Measurements from ENCODE around the gene NR0B2.

The NR0B2 gene

GRCh38 chr1:26956321-26956720 lies 42.5 kb upstream of the NR0B2 start:
- no peak for DNase-seq (ENCODE audit: low read depth in 2 of 2)
- no peak for TF ChIP-seq CTCF (IDR thresholded peaks at IDR 0.05; ENCODE audit: low read depth, low read length)
- no peak overlapping the region for H3K4me3 ChIP-seq (replicated peaks in 1 of 2; ENCODE audit: low read depth in 2 of 2, low read length in 2 of 2)

GRCh38 chr1:26953374-26953773 lies 39.6 kb upstream of the NR0B2 start:
- no peak overlapping the region for H3K4me3 ChIP-seq (replicated peaks in 1 of 2; ENCODE audit: low read depth in 2 of 2, low read length in 2 of 2)
- TF ChIP-seq CTCF (IDR thresholded peaks at IDR 0.05; ENCODE audit: low read depth, low read length): no peak
- DNase-seq (ENCODE audit: low read depth in 2 of 2): no peak

- no peak overlapping the region for H3K4me3 ChIP-seq (replicated peaks in 1 of 2; ENCODE audit: low read depth in 2 of 2, low read length in 2 of 2)
- DNase-seq (ENCODE audit: low read depth in 2 of 2): no peak
- no peak for TF ChIP-seq CTCF (IDR thresholded peaks at IDR 0.05; ENCODE audit: low read depth, low read length)
Observed at GRCh38 chr1:26951821-26952497, 38.2 kb upstream of the NR0B2 start.

GRCh38 chr1:26951216-26951615 lies 37.4 kb upstream of the NR0B2 start:
- no peak for DNase-seq (ENCODE audit: low read depth in 2 of 2)
- H3K4me3 ChIP-seq (replicated peaks in 1 of 2; ENCODE audit: low read depth in 2 of 2, low read length in 2 of 2): no peak overlapping the region
- TF ChIP-seq CTCF (IDR thresholded peaks at IDR 0.05; ENCODE audit: low read depth, low read length): no peak

GRCh38 chr1:26950602-26951001 lies 36.8 kb upstream of the NR0B2 start:
- H3K4me3 ChIP-seq (replicated peaks in 1 of 2; ENCODE audit: low read depth in 2 of 2, low read length in 2 of 2): no peak overlapping the region
- TF ChIP-seq CTCF (IDR thresholded peaks at IDR 0.05; ENCODE audit: low read depth, low read length): no peak
- DNase-seq (ENCODE audit: low read depth in 2 of 2): no peak

GRCh38 chr1:26949926-26950319 lies 36.1 kb upstream of the NR0B2 start:
- no peak for TF ChIP-seq CTCF (IDR thresholded peaks at IDR 0.05; ENCODE audit: low read depth, low read length)
- no peak for DNase-seq (ENCODE audit: low read depth in 2 of 2)
- no peak overlapping the region for H3K4me3 ChIP-seq (replicated peaks in 1 of 2; ENCODE audit: low read depth in 2 of 2, low read length in 2 of 2)
